NCI-H2029 (cell line): Measurements from ENCODE around the gene ADGRB3.
A peak's percentile ranks its signal among the peaks of the same experiment; 100 is the strongest.

Experiments
- DNase-seq: peaks from one replicate; lab custom pipeline; 2025; lab: John Stamatoyannopoulos, UW

The ADGRB3 gene

DNA sequence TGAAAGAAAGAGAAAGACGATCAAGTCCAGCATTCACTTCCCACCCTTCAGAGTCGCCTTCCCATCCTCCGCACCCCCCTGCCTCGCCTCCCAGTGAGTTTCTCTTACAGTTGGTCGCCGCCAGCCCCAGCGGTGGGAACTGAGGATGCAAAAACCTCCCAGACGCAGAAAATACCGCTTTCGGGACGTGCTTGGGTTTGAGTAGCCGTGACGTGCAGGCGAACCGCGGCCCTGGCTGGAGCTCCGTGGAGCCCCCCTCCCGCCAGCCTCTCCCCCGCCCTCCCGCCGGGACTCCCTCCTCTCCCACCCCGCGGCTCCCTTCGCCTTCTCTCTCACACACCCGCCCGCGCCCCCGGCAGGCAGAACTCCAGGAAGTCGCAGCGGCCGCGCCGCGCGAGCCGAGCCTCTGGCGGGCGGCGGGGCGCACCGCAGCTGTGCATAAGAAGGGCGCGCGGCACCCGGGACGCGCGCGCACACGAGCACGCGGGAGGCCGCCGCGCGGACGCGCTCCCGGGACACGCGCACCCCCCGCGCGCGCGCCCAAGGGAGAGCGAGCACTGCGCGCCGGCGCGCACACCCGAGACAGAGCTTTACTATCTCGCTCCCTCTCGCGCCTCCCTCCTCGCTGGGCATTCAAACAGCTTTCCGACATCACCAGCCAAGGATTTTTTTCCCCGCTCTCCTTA, at the start of gene ADGRB3:
TSS of gene ADGRB3 (plus strand) at position 557 of the 686 bp plus-strand sequence. CDS start 3,394 bp downstream, outside the sequence.
- DNase-seq = peak; percentile 98

DNA sequence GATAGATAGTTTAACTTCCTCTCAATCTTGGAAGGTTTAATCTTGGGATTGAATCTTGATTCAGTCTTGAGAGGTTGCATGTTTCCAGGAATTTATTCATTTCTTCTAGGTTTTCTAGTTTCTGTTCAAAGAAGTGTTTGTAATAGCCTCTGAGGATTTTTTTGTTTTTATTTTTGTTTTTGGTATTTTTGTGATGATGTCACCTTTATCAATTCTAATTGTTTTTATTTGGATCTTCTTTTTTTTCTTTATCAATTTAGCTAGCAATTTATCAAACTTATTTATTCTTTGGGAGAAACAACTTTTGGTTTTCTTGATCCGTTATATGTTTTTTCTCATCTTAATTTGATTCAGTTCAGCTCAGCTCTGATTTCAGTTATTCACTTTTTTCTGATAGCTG, 41.5 kb upstream of the ADGRB3 start:
- no peak for DNase-seq

DNA sequence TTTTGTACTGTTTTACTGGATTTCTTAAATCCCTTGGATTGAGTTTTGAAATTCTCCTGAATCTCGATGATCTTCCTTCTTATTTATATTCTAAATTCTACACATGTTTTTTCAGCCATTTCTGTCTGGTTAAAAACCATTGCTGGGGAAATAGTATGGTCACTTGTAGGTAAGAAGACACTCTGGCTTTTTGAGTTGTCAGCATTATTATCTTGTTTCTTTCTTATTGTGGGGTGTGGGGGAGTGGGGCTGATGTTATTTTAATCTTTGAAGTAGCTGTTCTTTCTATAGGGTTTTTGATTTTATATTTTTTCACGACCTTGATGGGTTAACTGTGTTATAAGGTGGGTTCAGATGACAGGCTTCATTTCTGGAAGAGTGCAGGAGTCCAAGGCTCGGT, 37.4 kb upstream of the ADGRB3 start:
- DNase-seq = no peak

DNA sequence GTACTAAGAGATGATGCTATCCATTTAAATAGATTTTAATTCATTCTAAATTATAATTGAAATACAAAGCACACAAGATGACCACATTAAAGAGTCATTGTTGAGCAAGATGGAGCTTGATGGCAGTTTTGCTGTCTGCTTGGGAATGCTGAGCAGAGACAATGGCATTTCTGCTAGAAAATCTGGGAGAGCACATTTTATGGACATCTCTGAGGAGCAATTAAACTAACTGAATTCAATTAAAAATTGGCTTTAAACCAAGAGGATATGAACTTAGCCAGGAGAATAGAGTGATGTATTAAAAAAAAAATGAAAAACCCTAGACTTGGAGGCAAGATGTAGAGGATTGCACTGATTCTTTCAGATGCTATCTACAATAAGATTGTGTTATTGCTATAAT, 19.1 kb upstream of the ADGRB3 start:
- DNase-seq = no peak

DNA sequence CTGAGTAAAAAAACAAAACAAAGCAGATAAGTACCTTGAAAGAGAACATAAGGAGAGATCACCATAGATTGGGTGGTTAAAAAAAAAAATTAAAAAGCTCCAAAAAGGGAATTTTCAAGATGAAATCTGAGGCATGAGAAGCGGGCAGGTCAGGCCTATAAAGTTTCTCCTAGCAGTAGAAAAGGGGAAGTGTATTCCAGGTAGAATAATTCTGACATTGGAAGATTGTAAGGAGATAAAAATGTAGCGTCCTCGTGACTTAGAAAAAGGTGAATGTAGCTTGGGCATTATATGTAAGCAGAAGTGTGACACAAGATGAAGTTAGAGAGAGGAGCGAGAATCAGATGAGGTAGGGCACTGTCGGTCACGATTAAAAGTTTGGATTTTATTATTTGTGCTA, 9.1 kb upstream of the ADGRB3 start:
- DNase-seq = no peak

DNA sequence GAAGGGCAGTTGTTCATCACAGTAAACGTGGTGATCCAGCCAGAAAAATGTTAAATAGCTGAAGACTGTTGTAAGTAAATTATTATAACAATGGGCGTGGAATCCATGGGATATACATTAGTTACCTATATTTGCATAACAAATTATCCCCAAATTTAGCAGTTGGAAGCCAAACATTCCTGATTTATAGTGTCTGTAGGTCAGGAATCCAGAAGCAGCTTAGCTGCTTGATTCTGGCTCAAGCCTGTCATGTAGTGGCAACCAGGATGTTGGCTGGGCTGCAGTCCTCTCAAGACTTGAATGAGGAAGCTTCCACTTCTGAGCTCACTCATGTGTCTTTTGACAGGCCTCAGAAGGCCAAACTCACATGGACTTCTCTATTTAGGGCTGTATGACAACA, 6.9 kb upstream of the ADGRB3 start:
- peak; percentile 89 for DNase-seq

DNA sequence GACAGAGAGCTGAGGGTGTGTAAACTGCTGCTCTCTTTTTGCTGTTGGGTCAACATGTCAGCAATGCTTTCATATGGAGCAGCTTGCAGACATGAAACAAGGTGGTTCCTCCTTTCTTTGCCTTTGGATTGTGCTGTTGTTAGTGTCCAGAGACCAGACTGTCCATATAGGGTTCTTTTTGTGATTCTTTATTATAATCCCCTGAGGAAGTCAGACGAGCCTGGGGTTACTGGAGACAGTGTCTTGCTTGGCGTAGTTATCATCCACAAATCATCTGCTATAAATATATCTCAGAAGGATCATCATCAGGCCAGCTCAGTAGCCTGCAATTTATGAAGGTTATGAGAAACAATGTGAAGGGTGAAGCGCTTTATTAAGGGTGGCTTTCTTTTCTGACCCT, 2.3 kb upstream of the ADGRB3 start:
- DNase-seq = no peak

DNA sequence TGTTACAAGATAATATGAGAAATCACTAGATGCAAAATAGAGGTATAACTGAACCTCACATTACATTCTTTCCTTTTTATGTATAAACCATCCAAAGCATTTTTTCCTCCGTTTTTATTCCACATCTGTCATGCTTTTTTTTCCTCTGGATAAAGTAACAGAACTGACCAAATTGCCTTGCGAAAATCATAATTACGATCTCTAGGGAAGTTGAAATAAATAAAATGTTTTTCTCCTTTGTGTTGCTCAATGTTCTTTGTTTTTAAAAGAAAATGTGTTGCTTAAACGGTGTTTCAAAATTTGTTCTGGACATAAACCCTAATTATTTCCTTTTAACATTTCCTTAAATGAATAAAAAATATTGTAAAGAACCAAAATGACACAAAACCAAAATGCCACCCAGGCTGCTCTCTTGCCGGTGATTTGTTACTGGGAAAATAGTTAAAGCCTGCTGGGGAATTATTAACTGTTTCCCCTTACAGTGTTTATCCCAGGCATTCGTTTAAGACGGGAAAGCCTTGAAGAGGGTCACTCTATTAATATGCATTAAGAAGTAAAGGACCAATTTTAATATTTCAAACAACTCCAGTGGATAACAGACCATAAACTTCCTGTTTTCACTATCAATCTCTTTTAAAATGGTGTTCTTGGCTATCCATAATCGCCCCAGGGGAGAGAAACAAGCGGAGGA, 1.7 kb upstream of the ADGRB3 start:
- DNase-seq = no peak

DNA sequence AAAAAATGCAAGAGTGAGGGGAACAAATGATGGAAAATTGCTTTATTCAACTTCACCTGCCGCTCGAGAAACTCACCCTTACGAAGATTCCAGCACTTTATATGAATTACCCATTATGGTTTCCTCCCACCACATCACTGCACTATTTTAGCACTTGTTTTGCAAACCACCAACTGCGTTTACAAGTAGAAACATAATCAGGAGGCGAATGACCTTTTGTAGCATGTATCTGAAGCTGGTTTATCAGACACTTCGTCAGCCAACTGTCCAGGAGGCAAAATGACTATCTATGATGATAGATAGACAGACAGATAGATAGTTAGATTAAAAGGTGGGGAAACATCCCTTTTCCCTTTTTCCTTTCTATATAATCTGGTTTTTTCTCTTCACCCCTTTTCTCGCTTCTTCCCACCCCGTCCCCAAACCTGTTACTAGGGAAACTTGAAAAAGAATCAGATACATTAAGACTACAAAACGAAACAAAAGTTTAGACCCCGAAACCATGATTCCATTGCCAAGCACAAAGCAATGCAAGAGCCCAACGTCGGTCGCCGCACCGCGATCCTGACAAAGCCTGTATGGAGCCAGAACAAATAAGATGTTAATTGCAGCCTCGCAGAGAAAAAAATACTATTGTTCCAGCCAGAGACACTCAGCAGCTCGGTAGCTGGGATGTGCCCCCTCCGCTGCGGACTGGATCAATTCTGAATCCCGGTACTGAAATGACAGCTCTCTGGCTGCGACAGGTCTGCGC, 933 bp upstream of the ADGRB3 start:
- DNase-seq = no peak

DNA sequence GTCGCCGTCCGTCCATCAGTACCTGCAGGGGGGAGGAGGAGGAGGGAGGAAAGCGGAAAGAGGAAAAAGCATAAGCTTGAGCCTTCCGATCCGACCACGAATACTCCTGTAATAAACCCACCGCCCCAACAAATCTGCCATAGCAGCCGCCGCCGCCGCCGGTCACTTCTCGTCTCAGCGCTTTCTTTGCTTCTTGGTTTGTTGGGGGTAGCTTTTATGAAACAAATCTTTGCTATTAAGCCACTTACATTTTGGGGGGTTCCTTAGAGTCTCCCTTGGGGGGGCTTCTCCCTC, 277 bp downstream of the ADGRB3 start:
- DNase-seq = no peak

DNA sequence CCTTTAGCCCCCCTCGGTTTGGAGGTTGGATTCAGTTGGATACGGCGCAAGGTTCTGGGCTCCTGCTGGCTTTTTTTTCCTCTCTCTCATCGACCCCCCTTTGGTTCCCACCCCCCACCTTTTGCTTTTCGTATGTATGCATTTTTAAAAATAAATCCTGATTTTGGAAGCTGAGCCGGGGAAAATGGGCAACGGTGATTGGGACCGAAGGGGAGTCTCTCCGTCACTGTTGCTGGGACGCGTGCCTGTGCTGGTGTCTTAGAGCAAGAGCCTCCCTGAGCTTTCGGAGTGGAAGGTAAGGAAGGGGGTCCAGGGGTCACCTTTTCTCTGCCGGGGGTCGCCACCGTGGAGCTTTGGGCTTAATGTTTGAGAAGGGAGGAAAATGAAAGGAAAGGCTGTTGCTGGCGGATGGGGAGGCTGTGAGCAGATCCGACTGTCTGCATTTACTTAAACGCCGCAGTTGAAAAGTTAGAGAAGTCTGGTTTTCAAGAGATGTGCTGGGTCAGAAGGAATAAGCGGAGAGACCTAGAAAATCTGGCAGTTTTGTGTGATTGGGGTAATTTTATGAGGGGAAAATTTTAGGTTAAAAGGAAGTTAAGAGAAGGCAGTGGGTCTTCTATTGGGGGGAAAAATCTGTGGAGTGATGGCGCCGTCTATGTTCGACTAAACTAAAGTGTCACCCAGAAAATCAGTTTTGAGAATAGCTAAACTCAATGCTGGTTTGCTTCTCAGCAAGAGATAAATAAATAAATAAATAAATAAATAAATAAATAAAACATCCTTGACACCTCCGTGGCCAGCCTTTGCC, 828 bp downstream of the ADGRB3 start:
- no peak for DNase-seq

DNA sequence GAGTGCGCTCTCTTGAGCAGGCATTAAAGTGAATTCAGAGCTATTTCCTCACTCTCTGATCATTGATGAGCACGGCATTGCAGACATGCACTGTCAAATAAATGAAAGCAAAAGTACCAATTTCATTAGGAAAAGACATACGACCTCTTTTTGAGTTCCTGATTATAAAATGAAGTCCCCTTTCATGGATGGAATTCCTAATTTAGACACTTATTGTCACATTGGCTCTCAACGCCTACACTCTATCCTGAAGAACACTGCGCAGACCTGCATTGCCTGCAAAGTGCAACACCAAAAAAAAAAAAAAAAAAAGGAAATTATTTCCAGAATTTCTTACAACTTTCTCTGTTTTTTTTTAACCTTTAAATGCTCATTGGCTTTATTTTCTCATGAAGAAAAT, 1.6 kb downstream of the ADGRB3 start:
- no peak for DNase-seq

DNA sequence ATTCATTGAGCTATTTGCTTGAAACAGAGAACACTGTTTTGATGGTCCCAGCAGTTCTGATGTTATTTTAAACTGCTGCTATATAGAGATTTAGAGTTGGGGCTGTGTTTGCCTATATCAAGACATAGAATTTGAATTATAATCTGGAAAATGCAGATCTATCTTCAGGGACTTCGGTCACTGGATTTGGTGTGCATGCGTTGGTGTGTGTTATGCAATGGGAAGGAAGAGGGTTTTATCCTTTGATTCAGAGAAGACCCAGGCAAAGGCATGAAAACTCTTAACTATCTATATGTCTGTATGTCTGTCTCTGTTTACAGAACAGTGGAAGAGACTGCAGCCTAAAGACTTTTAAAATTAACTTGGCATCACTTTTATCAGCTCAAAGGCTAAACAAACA, 2.0 kb downstream of the ADGRB3 start:
- DNase-seq = no peak

DNA sequence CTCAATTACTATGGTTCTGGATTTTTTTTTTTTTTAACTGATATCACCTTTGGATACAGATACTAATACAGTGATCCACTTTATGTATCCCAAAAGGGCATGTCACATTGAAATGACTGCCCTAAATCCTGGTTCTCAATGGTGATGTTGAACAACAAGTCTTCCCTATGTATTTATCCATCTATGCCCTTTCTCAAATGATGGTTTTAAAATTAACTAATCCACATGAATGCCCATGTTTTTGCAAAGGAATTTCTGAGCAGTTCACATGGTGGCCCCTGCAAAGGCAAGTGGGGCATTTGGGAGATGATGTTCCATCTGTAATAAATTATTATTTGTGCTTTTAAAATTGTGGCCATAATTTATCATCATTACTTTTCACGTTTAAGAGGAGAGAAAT, 2.7 kb downstream of the ADGRB3 start:
- no peak for DNase-seq

DNA sequence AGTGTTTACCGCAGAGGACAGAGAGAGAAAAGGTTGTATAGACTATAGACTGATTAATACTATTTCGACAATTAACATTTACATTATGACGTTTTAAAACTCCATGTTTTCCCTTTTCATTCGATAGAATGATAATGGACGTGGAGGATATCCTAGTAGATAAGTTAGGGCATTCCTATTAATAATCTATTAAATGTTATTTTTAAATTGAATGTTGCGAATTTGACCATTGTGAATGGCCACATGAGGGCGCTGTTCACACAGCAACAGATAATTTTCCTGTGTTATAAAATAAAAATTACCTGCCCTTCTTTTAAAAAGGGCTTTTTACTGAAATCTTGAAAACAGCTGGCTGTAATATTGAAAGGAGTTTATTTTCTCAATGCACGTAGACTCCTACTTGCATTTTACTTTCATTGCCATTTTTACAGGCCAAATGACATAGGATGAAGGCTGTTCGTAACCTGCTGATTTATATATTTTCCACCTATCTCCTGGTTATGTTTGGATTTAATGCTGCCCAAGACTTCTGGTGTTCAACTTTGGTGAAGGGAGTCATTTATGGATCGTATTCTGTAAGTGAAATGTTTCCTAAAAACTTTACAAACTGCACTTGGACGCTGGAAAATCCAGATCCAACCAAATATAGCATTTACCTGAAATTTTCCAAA, 3.3 kb downstream of the ADGRB3 start:
- DNase-seq = no peak

DNA sequence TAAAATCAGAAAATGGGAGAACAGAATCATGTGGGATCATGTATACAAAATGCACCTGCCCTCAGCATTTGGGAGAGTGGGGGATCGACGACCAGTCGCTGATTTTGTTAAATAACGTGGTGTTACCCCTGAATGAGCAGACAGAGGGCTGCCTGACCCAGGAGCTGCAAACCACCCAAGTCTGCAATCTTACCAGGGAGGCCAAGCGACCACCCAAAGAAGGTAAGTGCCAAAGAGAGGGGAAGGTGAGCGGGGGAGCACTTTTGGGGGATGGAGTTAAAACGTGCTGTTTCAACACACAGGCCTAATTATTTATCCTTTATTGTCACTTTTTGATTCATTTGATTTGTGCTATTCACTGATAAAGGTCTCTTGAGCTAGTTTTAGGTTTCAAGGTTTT, 4.1 kb downstream of the ADGRB3 start:
- no peak for DNase-seq

DNA sequence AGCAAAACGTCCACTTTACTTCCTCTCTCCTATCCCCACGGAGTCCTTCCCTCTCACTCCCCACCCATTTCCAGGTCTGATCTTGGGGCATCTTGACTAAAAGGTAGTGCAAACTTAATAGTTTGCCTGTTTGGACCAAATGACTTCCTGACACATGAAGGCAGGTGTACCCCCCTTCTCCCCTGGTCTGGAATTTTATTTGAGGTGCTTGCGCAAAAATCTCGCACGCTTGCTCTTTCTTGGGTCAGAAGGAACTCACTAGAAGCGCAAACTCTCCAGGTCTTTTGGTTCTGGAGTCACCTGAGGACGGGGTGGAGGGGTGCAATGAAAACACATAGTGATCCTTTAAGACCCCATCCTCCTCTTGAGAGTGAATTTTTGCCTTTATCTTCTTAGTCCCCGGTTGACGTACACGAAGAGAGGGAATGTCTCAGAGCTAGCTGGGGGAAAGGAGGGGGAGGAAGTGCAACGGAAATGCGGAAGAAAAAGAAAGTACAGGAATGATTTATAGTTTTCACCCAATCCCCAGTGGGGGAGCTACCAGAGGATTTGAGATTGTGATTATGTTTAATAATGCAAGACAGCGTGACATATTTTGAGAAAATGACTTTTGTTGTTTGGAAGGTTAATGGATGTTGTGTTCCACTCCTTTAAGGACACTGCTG, 4.9 kb downstream of the ADGRB3 start:
- DNase-seq = no peak

DNA sequence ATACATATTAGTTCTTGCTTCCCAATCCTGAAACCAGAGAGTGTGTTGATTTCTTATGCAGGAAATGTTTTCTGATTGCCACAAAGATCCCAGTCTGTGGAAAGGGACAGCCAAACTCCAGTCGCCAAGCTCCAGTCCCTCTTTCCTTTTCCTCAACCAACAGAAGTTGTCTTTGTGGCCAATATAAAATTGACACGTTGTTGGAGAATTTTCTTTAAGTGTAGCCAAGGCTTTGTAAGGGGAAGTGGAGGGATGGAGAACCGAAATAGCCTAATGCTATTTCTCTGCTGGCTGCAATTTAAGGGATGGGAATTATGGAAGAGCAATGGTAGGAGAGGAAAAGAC, 5.4 kb downstream of the ADGRB3 start:
- DNase-seq = no peak

DNA sequence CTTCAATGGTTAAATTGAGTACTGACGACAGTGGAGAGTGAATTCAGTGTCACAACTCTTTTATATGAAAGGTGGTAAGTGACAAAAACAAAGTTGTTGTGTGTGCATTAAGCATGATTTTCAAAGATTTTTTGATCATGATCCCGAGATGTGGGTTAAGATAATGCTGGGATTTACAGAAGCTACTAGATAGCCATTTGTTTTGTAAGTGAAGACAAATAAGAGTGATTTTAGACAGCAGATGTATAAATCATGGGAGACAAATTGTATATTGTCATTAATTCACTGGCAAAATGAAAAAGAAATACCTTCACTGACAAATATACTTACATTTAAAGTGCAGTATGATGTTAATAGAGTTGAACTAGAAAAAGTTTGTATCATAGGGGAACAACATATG, 6.1 kb downstream of the ADGRB3 start:
- DNase-seq = no peak

DNA sequence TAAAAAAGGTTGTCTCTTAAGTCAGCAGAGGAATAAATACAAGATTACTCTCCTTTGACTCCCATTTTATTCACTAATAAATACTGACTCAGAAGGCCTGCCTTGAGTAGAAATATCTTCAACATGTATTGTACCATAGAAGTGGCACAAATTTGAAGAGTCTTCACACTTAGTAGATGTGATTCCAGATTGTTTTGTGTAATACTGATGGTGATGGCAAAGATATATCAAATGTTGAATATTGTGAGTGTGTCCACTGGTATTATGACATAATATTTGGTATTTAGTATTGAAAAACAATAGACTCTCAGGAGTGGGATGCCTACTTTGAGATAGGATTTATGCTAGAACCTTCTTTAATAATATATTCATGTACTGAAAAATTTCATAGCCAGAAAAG, 7.0 kb downstream of the ADGRB3 start:
- DNase-seq = no peak

DNA sequence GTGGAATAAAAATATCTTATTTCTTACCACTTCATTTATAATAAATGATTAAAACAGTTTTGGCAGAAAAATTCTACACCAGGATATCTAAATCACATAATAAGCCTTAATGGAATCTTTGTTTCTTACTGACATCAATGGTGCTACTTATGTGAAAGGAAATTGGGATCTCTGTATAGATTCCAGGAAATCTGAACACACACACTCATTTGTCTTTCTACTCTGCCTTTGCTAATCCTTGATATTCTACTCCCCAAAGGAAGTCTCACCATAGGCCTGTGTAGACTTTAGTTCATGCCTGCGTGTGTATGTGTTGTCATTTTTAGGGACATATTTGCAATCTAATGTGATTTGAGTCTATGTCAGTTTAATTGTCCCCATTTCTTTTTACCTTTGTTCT, 7.9 kb downstream of the ADGRB3 start:
- DNase-seq = no peak

DNA sequence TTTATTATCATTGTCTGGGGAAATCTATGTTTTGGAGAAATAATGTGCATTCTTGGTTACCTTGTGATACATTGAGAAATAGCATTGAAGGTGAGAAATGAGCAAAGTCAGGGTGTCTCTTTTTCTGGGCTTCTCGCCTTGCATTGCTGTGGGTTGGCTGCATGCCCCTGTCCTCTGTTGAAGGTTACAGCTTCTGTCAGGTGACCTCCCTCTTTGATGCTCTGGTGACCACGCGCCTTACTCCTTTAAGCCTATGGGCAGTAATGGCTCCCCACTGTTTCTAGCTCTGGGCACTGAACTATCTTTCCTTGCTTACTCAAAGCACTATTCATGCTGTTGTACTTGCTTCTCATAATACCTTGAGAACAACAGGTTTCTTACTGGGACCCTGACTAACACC, 14.6 kb downstream of the ADGRB3 start:
- no peak for DNase-seq
